Smooth muscle cell of bladder (primary cell): ENCODE results near the gene TBL2. TPM values are rescaled to one million over a fixed set of nuclear protein-coding genes. Genes with fewer than 3 reads are reported as not detected.

ENCODE experiments used
- total RNA-seq: library from RNA; depleted of rRNA; stranded (reverse); fragments of >200 nt; gene quantifications from 2 replicates; pipeline ENCODE4 v1.2.3, GENCODE V29; 2014

Gene TBL2, protein sequence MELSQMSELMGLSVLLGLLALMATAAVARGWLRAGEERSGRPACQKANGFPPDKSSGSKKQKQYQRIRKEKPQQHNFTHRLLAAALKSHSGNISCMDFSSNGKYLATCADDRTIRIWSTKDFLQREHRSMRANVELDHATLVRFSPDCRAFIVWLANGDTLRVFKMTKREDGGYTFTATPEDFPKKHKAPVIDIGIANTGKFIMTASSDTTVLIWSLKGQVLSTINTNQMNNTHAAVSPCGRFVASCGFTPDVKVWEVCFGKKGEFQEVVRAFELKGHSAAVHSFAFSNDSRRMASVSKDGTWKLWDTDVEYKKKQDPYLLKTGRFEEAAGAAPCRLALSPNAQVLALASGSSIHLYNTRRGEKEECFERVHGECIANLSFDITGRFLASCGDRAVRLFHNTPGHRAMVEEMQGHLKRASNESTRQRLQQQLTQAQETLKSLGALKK
- total RNA-seq: 76.4 and 97.0 TPM in 2 replicates

DNA sequence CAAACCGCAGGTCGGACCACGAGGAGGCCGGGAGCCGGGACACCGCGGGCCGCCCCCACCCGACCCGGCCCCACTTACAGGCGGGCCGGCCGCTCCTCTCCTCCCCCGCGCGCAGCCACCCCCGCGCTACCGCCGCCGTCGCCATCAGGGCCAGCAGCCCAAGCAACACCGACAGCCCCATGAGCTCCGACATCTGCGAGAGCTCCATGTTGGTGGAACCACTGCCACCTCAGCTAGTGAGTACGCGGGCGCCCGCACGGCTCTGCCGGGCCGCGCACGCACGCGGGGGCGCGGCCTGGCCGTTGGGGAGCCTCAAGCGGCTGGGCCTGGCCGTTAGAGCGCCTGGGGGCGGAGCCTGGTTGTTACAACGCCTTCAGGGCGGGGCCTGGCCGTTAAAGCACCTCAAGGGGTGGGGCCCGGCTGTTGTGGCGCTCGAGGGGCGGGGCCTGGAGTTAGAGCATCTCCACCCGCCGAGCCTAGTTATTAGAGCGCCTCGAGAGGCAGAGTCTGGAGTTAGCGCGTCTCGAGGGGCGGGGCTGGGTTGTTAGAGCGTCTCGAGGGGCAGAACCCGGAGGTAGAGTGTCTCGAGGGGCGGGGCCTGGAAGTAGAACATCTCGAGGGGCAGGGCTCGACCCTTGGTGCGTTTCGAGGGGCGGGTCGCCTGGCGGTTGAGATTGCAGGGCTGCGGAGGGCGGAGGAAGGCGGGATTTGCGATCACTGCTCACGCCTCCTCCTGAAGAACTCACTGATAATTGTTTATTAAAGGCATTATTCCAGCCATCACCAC, at the start of gene TBL2:
Gene TBL2, minus strand, starts transcription at position 238 of the 787 bp plus-strand sequence. Its CDS starts 30 bp downstream, at position 208.

DNA sequence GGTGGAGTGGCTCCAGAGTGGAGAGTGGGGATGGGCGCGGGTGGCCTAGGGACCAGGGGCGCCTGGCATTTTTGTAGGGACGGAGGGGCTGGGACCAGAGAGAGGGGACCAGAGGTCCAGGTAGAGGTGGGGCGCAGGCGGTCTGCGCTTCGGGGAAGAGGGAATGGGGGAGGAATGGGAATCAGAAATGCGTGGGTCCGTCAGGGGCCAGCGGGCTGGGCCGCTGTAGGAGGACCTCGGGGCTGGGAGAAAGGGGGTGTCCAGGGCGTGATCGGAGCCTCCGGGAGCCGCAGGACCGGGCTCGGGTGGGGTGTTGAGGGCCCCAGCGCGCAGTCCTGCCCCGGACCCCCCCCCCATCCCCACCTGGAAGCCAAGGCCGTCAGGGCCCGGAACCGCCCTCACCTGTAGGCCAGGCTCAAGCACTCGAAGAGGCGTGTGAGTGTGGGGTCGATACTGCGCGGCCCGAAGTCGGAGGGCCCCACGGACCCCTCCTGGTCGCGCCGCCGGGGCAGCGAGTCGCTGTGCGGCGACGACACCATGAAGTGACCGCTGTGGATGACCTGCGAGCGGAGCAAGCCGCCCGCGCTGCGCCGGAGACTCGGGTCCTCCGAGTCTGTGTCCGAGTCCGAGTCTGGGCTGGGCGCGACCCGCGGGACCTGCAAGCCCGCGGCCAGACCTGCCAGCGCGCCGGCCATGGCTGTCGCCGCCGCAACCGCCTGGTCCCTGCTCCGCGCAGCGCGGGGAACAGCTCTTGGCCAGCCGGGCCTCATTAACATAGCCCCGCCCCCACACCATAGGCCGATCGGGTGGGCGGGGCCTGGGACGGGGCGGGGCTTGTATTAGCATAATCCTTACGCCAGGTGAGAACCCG, 45.7 kb upstream of the TBL2 start, which contains the start of gene MLXIPL:
Gene MLXIPL, minus strand, starts transcription at position 725 of the 871 bp plus-strand sequence. Its CDS starts 30 bp downstream, at position 695.

DNA sequence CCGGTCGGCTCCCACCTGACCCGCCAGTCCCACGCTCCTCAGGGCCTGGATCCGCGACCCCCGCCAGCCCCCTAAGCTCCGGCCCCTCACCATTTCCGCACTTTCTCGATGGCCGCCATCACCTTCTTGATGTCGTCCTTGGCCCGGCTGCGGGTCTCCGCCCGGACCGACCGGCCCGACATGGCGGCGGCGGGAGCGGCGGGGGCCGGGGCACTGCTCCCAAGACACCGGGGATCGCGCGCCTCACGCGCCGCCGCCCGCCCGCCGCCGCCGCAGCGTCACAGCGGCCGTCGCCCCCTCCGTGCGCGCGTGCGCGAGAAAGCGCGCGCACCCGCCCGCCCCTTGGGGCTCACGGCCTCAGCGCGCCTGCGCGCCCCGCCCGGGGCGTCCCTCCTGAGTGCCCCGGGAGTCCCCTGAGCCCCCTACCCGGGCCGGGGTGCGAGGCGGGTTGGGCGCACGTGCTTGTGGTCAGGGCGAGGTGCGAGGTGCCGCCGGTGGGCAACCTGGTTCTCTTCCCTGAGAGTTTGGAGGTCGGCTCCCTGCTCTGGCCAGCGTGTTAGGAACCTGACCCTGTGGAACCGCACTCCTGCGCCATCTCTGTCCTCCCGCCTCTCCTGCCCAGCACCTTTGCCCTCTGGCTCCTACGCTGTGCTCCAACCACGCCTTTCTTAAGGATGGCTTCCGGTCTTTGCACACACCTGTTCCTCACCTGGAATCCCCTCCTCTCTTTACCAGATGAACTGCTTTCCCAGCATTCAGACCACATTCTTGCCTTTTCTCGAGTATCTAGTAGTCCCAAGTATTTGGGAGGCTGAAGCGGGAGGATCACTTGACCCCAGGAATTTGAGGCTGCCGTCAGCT, 20.8 kb downstream of the TBL2 start, which contains the start of gene BCL7B:
Gene BCL7B, minus strand, starts transcription at position 294 of the 861 bp plus-strand sequence. Its CDS starts 112 bp downstream, at position 182.

DNA sequence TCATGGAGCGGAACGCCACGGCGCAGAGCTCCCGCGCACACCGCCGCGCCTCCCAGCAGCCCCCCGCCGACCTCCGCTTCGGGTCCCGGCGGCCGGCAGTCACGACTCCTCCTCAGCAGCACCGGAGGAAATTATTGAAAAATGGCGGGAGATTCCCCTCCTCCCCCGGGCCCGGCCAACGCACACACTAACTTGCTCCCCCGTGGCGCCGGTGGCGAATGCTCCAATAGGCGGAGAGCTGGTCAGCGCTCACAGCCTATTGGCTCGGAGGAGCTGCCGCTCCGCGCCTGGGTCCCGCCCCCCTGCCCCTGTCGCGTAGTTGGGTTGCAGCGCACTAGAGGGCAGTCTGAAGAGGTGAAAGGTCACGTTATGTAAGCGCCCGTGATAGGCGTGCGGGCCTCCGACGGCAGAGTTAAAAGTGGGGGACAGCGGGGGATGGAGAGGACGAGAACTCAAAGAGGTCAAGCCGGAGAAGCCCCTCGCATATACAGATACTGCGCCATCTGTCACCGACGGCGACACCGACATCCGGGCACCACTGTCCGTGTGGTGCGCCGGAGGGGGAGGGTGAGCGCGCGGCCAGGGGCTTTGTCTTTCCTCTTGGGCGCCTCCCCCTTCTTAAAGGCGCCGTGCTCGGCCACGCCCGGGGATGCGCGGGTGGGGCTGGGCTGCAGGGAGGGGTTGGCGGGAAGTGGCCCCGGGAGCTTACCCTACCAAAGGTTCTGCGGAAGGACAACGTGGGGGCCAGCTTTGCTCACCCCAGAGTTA, 56.1 kb downstream of the TBL2 start, which contains the start of gene BAZ1B:
Gene BAZ1B, minus strand, starts transcription at position 189 of the 768 bp plus-strand sequence. CDS start 360 bp downstream, outside the sequence.

Other genes starting within 250 kb of the TBL2 start
- gene FZD9, start 144.8 kb downstream of the TBL2 start, total RNA-seq: 0.85 and 1.4 TPM in 2 replicates
- gene BAZ1B, start 56.3 kb downstream of the TBL2 start, total RNA-seq: 45.8 and 54.6 TPM in 2 replicates
- gene BCL7B, start 20.9 kb downstream of the TBL2 start, total RNA-seq: 12.7 and 19.2 TPM in 2 replicates
- 0.37 and 0.57 TPM in 2 replicates for gene MLXIPL, start 45.9 kb upstream of the TBL2 start, total RNA-seq
- 5.7 and 6.8 TPM in 2 replicates for gene VPS37D, start 89.3 kb upstream of the TBL2 start, total RNA-seq
- 1.8 and 2.6 TPM in 2 replicates for gene DNAJC30, start 104.9 kb upstream of the TBL2 start, total RNA-seq
- gene BUD23, start 105.0 kb upstream of the TBL2 start, total RNA-seq: 57.7 and 61.8 TPM in 2 replicates
- gene STX1A, start 141.1 kb upstream of the TBL2 start, total RNA-seq: 10.2 and 10.7 TPM in 2 replicates
- 5.7 and 6.1 TPM in 2 replicates for gene ABHD11, start 160.2 kb upstream of the TBL2 start, total RNA-seq
- gene CLDN3, start 191.7 kb upstream of the TBL2 start, total RNA-seq: not detected in 2 replicates